HepG2 (cell line): ENCODE results near the gene SPAG7. TPM values are rescaled to one million over a fixed set of nuclear protein-coding genes. Genes with fewer than 3 reads are reported as not detected.

Experiments used
- ARHGAP35 ChIP-seq: sonication (generic); formaldehyde crosslinking; IDR thresholded peaks from 2 replicates; pipeline ENCODE4 v1.9.0; 2022; ENCODE audit warnings: mild to moderate bottlenecking, inconsistent platforms, moderate library complexity, missing genetic modification reagents, borderline replicate concordance
- GABPA ChIP-seq, 2 experiments: IDR thresholded peaks; 2 replicates each; pipeline ENCODE4 v1.6.1; 2011 to 2016; ENCODE audit warnings: low read depth in 2 of 2, low read length in 1 of 2, missing biosample characterization in 1 of 2, missing genetic modification characterization in 1 of 2
- GATAD2A ChIP-seq: IDR thresholded peaks from 2 replicates; pipeline ENCODE4 v1.6.1; 2016
- HOXA3 ChIP-seq: sonication (generic); formaldehyde crosslinking; IDR thresholded peaks from 2 replicates; pipeline ENCODE4 v1.5.0; 2020; ENCODE audit warnings: missing genetic modification reagents
- NKX3-1 ChIP-seq: sonication (generic); formaldehyde crosslinking; IDR thresholded peaks from 2 replicates; pipeline ENCODE4 v1.5.0; 2020; ENCODE audit warnings: missing genetic modification reagents
- TEF ChIP-seq: sonication (generic); formaldehyde crosslinking; IDR thresholded peaks from 2 replicates; pipeline ENCODE4 v1.5.0; 2020; ENCODE audit warnings: missing genetic modification reagents
- ZC3H13 ChIP-seq: sonication (generic); formaldehyde crosslinking; IDR thresholded peaks from 2 replicates; pipeline ENCODE4 v1.8.1; 2023; ENCODE audit warnings: mild to moderate bottlenecking, missing genetic modification reagents, moderate library complexity
- ZNF263 ChIP-seq: sonication (generic); formaldehyde crosslinking; IDR thresholded peaks from 2 replicates; pipeline ENCODE4 v1.4.0; 2020; ENCODE audit warnings: missing genetic modification reagents
- ZNF687 ChIP-seq: sonication (generic); formaldehyde crosslinking; IDR thresholded peaks from 2 replicates; pipeline ENCODE4 v1.5.1; 2020; ENCODE audit warnings: mild to moderate bottlenecking, missing genetic modification reagents, moderate library complexity
- ZNF841 ChIP-seq: sonication (generic); formaldehyde crosslinking; IDR thresholded peaks from 2 replicates; pipeline ENCODE4 v1.8.1; 2023; ENCODE audit warnings: missing genetic modification reagents, borderline replicate concordance
- polyA plus RNA-seq, 8 experiments: library from polyadenylated mRNA; depleted of rRNA in 3 of 8; stranded (reverse) in 7 of 8; unstranded in 1 of 8; fragments of >200 nt; fragmentation: Illumina TruSeq in 4 of 8; extraction: Trizol in 4 of 8; gene quantifications; 2 replicates each; pipeline versions ENCODE4 v1.2.1 to v1.2.3, GENCODE V29; 2011 to 2016; ENCODE audit warnings: low read depth in 4 of 8, missing spikeins in 1 of 8, mixed read lengths in 1 of 8; ENCODE audit not compliant: insufficient read depth in 1 of 8
- total RNA-seq, 5 experiments: library from RNA; depleted of rRNA; stranded (reverse); fragments of >200 nt; fragmentation: Illumina TruSeq; extraction: Trizol; gene quantifications; 2 replicates each; pipeline ENCODE4 v1.2.3, GENCODE V29; 2016; ENCODE audit warnings: low read depth in 1 of 5
- TF ChIP-seq, protein P1 (sequence below): sonication (generic); formaldehyde crosslinking; IDR thresholded peaks from 2 replicates; pipeline ENCODE4 v1.4.0; 2020; ENCODE audit warnings: missing genetic modification reagents
- TF ChIP-seq, protein P2 (sequence below): sonication (generic); formaldehyde crosslinking; IDR thresholded peaks from 2 replicates; pipeline ENCODE4 v1.4.0; 2020; ENCODE audit warnings: missing genetic modification reagents

Gene SPAG7
- total and polyA plus RNA-seq, 2 of the 13 experiments (the other 11 are each of a cell fraction or from before 2014, with no cell fraction given) = 51.0 to 59.0 TPM

- TF ChIP-seq ARHGAP35 (CRISPR knock-in tag) (no peak), NKX3-1 (no peak), TEF (CRISPR knock-in tag) (no peak), ZNF687 (CRISPR knock-in tag) (peak; percentile 42; the same call in 1 of the 2 replicates), GATAD2A (CRISPR knock-in tag) (0 out of 2 replicates have a peak, but pooled peaks have one; percentile 33), ZNF841 (CRISPR knock-in tag) (no peak), GABPA (IDR thresholded peaks at IDR 0.05; ENCODE audit: low read depth, low read length) (no peak), GABPA (CRISPR knock-in tag; IDR thresholded peaks at IDR 0.05; ENCODE audit: low read depth) (peak; percentile 8; the same call in 1 of the 2 replicates), HOXA3 (CRISPR knock-in tag) (peak; percentile 67; the same call in 1 of the 2 replicates), ZC3H13 (CRISPR knock-in tag) (peak; percentile 49; the same call in 1 of the 2 replicates), ZNF263 (CRISPR knock-in tag) (0 out of 2 replicates have a peak, but pooled peaks have one; percentile 13)
- TF ChIP-seq, protein P1, sequence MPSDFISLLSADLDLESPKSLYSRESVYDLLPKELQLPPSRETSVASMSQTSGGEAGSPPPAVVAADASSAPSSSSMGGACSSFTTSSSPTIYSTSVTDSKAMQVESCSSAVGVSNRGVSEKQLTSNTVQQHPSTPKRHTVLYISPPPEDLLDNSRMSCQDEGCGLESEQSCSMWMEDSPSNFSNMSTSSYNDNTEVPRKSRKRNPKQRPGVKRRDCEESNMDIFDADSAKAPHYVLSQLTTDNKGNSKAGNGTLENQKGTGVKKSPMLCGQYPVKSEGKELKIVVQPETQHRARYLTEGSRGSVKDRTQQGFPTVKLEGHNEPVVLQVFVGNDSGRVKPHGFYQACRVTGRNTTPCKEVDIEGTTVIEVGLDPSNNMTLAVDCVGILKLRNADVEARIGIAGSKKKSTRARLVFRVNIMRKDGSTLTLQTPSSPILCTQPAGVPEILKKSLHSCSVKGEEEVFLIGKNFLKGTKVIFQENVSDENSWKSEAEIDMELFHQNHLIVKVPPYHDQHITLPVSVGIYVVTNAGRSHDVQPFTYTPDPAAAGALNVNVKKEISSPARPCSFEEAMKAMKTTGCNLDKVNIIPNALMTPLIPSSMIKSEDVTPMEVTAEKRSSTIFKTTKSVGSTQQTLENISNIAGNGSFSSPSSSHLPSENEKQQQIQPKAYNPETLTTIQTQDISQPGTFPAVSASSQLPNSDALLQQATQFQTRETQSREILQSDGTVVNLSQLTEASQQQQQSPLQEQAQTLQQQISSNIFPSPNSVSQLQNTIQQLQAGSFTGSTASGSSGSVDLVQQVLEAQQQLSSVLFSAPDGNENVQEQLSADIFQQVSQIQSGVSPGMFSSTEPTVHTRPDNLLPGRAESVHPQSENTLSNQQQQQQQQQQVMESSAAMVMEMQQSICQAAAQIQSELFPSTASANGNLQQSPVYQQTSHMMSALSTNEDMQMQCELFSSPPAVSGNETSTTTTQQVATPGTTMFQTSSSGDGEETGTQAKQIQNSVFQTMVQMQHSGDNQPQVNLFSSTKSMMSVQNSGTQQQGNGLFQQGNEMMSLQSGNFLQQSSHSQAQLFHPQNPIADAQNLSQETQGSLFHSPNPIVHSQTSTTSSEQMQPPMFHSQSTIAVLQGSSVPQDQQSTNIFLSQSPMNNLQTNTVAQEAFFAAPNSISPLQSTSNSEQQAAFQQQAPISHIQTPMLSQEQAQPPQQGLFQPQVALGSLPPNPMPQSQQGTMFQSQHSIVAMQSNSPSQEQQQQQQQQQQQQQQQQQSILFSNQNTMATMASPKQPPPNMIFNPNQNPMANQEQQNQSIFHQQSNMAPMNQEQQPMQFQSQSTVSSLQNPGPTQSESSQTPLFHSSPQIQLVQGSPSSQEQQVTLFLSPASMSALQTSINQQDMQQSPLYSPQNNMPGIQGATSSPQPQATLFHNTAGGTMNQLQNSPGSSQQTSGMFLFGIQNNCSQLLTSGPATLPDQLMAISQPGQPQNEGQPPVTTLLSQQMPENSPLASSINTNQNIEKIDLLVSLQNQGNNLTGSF = 0 out of 2 replicates have a peak, but pooled peaks have one; percentile 33
- TF ChIP-seq, protein P2, sequence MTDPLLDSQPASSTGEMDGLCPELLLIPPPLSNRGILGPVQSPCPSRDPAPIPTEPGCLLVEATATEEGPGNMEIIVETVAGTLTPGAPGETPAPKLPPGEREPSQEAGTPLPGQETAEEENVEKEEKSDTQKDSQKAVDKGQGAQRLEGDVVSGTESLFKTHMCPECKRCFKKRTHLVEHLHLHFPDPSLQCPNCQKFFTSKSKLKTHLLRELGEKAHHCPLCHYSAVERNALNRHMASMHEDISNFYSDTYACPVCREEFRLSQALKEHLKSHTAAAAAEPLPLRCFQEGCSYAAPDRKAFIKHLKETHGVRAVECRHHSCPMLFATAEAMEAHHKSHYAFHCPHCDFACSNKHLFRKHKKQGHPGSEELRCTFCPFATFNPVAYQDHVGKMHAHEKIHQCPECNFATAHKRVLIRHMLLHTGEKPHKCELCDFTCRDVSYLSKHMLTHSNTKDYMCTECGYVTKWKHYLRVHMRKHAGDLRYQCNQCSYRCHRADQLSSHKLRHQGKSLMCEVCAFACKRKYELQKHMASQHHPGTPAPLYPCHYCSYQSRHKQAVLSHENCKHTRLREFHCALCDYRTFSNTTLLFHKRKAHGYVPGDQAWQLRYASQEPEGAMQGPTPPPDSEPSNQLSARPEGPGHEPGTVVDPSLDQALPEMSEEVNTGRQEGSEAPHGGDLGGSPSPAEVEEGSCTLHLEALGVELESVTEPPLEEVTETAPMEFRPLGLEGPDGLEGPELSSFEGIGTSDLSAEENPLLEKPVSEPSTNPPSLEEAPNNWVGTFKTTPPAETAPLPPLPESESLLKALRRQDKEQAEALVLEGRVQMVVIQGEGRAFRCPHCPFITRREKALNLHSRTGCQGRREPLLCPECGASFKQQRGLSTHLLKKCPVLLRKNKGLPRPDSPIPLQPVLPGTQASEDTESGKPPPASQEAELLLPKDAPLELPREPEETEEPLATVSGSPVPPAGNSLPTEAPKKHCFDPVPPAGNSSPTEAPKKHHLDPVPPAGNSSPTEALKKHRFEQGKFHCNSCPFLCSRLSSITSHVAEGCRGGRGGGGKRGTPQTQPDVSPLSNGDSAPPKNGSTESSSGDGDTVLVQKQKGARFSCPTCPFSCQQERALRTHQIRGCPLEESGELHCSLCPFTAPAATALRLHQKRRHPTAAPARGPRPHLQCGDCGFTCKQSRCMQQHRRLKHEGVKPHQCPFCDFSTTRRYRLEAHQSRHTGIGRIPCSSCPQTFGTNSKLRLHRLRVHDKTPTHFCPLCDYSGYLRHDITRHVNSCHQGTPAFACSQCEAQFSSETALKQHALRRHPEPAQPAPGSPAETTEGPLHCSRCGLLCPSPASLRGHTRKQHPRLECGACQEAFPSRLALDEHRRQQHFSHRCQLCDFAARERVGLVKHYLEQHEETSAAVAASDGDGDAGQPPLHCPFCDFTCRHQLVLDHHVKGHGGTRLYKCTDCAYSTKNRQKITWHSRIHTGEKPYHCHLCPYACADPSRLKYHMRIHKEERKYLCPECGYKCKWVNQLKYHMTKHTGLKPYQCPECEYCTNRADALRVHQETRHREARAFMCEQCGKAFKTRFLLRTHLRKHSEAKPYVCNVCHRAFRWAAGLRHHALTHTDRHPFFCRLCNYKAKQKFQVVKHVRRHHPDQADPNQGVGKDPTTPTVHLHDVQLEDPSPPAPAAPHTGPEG = peak; percentile 54; the same call in 1 of the 2 replicates
Observed at GRCh38 chr17:4969551-4970173, 2.0 kb upstream of the SPAG7 start (continued).
